ENCODE measurements around the gene TMEFF2. TPM values are rescaled to one million over a fixed set of nuclear protein-coding genes. Genes with fewer than 3 reads are reported as not detected.

TMEFF2 gene
- total and polyA plus RNA-seq, 2 of the 8 experiments (the other 6 are each of a cell fraction or from before 2014, with no cell fraction given) = 0.91 to 3.7 TPM

DNA sequence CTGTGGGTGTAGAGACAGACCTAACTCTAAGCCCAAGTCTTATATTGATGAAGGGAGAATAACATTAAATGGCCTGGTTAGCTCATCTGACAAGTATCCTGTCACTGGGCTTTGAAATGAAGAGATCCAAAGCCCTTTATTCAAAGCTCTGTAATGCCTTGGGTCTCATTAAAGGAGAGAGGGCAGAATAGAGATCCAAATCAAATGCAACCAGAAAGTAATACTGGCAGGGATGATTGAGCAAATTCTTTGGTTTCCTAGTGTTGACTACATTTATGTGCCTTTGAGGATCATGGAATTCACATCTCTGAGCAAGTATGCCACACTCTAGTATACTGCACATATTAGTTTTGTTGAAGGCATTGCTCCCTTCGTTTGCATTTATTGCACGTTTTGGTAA is 200.0 kb downstream of the TMEFF2 start:
- Histone ChIP-seq H3K36me3 (ENCODE audit: control insufficient read depth in 2 of 4, insufficient read depth in 4 of 4, low read length in 3 of 4) (no peaks in the 10 kb centered on the region), H3K79me1 (ENCODE audit: low read depth, low read length) (no peaks in the 10 kb centered on the region), H2AK5ac (ENCODE audit: low read depth, low read length) (no peak overlapping the region), H4K20me1 (replicated peaks in 1 of 2; ENCODE audit: control insufficient read depth in 1 of 2, insufficient read depth in 2 of 2, low read length in 2 of 2) (no peaks in the 10 kb centered on the region), H3K4me3 (ENCODE audit: extremely low read depth in 1 of 4, insufficient read depth in 2 of 4, low read depth in 3 of 4, low read length in 4 of 4) (no peak overlapping the region), H3K4ac (replicated peaks; ENCODE audit: insufficient read length, low read depth, low read length) (no peak overlapping the region), H2BK120ac (replicated peaks; ENCODE audit: low read depth, low read length) (no peak overlapping the region), H3K4me2 (ENCODE audit: insufficient read depth in 1 of 2, low read depth in 2 of 2, low read length in 2 of 2) (no peak overlapping the region), H3K56ac (replicated peaks; ENCODE audit: insufficient read length, low read depth, low read length) (no peak overlapping the region), H3K9ac (replicated peaks in 1 of 4; ENCODE audit: extremely low read depth in 1 of 4, low read depth in 3 of 4, low read length in 3 of 4) (no peak overlapping the region), H3K27me3 (replicated peaks in 1 of 4; ENCODE audit: control insufficient read depth in 3 of 4, extremely low read depth in 1 of 4, insufficient read depth in 3 of 4, low read length in 3 of 4) (no peaks in the 10 kb centered on the region), H2BK5ac (ENCODE audit: low read depth, low read length) (no peak overlapping the region), H4K8ac (ENCODE audit: extremely low read depth, insufficient read depth, low read length) (no peak overlapping the region), H2AFZ (ENCODE audit: low read length) (no peak overlapping the region), H4K91ac (replicated peaks; ENCODE audit: insufficient read length, low read length) (no peak overlapping the region), H3K4me1 (replicated peaks in 1 of 4; ENCODE audit: control insufficient read depth in 3 of 4, insufficient read depth in 4 of 4, low read length in 3 of 4) (peaks cover 0 to 5% (median 3%) of the 10 kb centered on the region in 4 experiments; a peak in 4 of 7 replicates), H2BK12ac (ENCODE audit: low read depth, low read length) (no peak overlapping the region), H4K5ac (ENCODE audit: insufficient read length, low read depth, low read length) (no peak overlapping the region), H3K9me3 (ENCODE audit: insufficient read depth in 2 of 2, low read depth in 1 of 2, low read length in 1 of 2) (no peaks in the 10 kb centered on the region), H3K79me2 (ENCODE audit: control insufficient read depth in 1 of 2, insufficient read depth in 2 of 2, low read length in 2 of 2) (no peaks in the 10 kb centered on the region), H3K18ac (ENCODE audit: extremely low read depth, low read length) (no peak overlapping the region), H3K23me2 (ENCODE audit: low read depth, low read length) (no peaks in the 10 kb centered on the region), H3K27ac (ENCODE audit: low read depth, low read length) (no peak overlapping the region), H2BK15ac (ENCODE audit: low read length) (no peak overlapping the region), H3K14ac (ENCODE audit: insufficient read length) (no peak overlapping the region), H3K23ac (ENCODE audit: insufficient read length) (no peak overlapping the region), H2BK20ac (ENCODE audit: low read length) (no peak overlapping the region)
- DNase-seq (ENCODE audit: low read depth in 1 of 2, low spot score in 2 of 2) = no peak
- FAIRE-seq = no peak
- CTCF ChIA-PET (ENCODE audit: partially characterized antibody) = interaction anchor here (1.2 kb wide), 1 partner anchor 168 kb away, joined by 3 read pairs; no protein-coding TSS in a partner anchor
- POLR2A ChIA-PET (ENCODE audit: partially characterized antibody) = no interaction called here
- 55% methylated on average over 2 of the region's 2 CpGs; no CpG with 5 or more reads in 1 of the 2 experiments for WGBS, 2 experiments (ENCODE audit: extremely low coverage in 1 of 2, insufficient coverage in 1 of 2, insufficient read length in 1 of 2, insufficient replicate concordance in 2 of 2, low coverage in 1 of 2, low lambda C conversion rate in 2 of 2, missing lambda C conversion rate in 1 of 2)
- TF ChIP-seq YY1 (IDR thresholded peaks at IDR 0.05; ENCODE audit: low read depth, low read length) (no peak), TAF7 (optimal IDR thresholded peaks at IDR 0.05; ENCODE audit: borderline replicate concordance, low read depth, low read length) (no peak), HDAC2 (IDR thresholded peaks at IDR 0.05; ENCODE audit: borderline replicate concordance in 1 of 2, low read depth in 2 of 2, low read length in 2 of 2) (no peak), FOSL1 (IDR thresholded peaks at IDR 0.05; ENCODE audit: insufficient read depth, low read depth, low read length) (no peak), JUN (IDR thresholded peaks at IDR 0.05; ENCODE audit: low read depth, low read length) (no peak), EGR1 (IDR thresholded peaks at IDR 0.05; ENCODE audit: borderline replicate concordance, low read depth, low read length) (no peak), NANOG (IDR thresholded peaks at IDR 0.05; ENCODE audit: insufficient read depth, low read depth, low read length, poor library complexity, severe bottlenecking) (no peak), CBX5 (IDR thresholded peaks at IDR 0.05; ENCODE audit: low read depth, low read length) (no peak), ZNF274 (IDR thresholded peaks at IDR 0.05; ENCODE audit: borderline replicate concordance, extremely low read depth, low read length) (no peak), KDM5A (IDR thresholded peaks at IDR 0.05; ENCODE audit: low read length) (no peak), EP300 (IDR thresholded peaks at IDR 0.05; ENCODE audit: borderline replicate concordance in 1 of 2, low read depth in 2 of 2, low read length in 2 of 2) (no peak)
- TF ChIP-seq, protein P1, sequence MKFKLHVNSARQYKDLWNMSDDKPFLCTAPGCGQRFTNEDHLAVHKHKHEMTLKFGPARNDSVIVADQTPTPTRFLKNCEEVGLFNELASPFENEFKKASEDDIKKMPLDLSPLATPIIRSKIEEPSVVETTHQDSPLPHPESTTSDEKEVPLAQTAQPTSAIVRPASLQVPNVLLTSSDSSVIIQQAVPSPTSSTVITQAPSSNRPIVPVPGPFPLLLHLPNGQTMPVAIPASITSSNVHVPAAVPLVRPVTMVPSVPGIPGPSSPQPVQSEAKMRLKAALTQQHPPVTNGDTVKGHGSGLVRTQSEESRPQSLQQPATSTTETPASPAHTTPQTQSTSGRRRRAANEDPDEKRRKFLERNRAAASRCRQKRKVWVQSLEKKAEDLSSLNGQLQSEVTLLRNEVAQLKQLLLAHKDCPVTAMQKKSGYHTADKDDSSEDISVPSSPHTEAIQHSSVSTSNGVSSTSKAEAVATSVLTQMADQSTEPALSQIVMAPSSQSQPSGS (IDR thresholded peaks at IDR 0.05; ENCODE audit: low read length) = no peak

Measured in H1 (cell line).